GM13977 (cell line): Measurements from ENCODE around the gene MYBPC1.

ENCODE experiments used
- DNase-seq: peaks from one replicate; pipeline ENCODE4 v3.0.0; 2012; ENCODE audit warnings: low spot score
- in situ Hi-C: fragments of 300-500 bp; cut with MboI; formaldehyde crosslinking; loops from one replicate; pipeline ENCODE4 v1.12.0; 2022; ENCODE audit warnings: low sequenced_read_pairs, low pct_unique_long_range_greater_than_20kb, mixed read lengths, inconsistent platforms; ENCODE audit not compliant: unreplicated experiment
- TF ChIP-seq, protein P1 (sequence below): IDR thresholded peaks from 2 replicates; pipeline ENCODE4 v1.5.1; 2012; ENCODE audit warnings: mild to moderate bottlenecking, control low read depth; ENCODE audit not compliant: insufficient read depth; ENCODE audit errors: extremely low read depth, missing control alignments

The MYBPC1 gene

DNA sequence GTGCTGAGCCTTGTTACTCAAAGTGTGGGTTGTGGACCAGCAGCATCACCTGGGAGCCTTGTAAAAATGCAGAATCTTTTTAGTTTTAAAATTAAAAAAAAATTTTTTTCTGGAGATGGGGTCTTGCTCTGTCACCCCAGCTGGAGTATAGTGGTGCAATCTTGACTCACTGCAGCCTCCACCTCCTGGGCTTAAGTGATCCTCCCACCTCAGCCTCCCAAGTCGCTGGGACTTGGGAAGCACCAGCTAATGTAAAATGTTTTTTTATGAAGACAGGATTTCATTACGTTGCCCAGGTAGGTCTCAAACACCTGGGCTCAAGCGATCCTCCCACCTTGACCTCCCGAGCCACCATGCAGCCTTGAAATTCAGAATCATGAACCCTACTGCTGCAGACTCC is 14.4 kb downstream of the MYBPC1 start:
- in situ Hi-C loops = no loop called here
- DNase-seq = no peak
- TF ChIP-seq, protein P1, sequence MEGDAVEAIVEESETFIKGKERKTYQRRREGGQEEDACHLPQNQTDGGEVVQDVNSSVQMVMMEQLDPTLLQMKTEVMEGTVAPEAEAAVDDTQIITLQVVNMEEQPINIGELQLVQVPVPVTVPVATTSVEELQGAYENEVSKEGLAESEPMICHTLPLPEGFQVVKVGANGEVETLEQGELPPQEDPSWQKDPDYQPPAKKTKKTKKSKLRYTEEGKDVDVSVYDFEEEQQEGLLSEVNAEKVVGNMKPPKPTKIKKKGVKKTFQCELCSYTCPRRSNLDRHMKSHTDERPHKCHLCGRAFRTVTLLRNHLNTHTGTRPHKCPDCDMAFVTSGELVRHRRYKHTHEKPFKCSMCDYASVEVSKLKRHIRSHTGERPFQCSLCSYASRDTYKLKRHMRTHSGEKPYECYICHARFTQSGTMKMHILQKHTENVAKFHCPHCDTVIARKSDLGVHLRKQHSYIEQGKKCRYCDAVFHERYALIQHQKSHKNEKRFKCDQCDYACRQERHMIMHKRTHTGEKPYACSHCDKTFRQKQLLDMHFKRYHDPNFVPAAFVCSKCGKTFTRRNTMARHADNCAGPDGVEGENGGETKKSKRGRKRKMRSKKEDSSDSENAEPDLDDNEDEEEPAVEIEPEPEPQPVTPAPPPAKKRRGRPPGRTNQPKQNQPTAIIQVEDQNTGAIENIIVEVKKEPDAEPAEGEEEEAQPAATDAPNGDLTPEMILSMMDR = no peak

DNA sequence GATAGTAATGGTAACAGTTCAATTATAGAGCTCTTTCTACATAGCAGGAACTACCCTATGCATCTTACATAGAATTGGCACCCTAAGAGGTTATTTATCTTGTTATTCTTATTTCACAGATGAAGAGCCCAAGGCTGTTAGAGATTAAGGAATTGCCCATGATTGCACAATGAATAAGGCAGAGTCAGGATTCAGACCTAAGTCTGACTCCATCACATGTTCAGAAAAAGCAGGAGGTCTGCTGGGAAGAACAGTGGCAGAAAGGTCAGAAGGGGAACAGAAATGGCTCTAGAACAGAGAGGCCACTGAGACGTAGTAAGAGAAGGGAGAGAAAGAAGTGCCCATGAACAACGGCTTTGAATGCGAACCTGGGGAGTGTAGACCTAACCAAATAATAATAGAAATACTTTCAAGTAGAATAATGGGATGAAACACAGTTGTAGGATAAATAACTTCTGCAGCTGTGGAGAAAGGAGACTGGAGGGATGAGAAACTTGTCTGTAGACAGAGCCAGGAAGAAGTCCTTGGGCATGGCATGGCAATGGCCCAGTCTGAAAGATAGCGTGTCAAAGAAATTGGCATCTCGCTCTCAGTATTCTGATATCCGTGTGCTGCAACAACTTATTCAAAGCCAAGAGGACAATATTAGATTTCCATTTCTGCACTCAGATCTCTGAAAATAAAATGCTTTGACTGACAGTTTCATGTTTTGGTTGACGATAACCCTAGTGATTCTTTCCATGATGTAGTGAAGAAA is 17.6 kb downstream of the MYBPC1 start:
- in situ Hi-C loops = no loop called here
- DNase-seq = no peak
- TF ChIP-seq, protein P1 = no peak

DNA sequence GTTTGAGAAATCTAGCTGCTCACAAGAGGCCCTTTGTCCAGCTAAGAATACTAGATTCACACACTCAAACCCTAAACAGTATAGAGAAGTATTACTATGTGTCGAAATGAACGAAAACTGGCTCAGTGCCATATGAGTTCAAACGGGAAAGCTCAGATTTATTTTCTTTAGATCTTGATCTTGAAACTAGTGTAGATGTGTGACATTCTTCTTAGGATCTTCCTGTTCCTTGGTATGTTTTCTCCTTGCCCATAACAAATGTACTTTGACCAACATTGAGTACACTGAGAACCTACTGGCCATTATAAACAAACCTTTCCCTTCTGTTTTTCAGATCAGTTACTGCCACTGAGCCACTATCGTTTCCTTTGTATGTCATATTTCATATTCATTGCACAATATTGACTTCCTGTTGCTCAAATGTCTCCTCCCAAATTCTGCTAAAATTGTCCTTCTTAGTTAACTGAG is 21.3 kb downstream of the MYBPC1 start:
- DNase-seq = no peak
- TF ChIP-seq, protein P1 = no peak
- in situ Hi-C loops = no loop called here

DNA sequence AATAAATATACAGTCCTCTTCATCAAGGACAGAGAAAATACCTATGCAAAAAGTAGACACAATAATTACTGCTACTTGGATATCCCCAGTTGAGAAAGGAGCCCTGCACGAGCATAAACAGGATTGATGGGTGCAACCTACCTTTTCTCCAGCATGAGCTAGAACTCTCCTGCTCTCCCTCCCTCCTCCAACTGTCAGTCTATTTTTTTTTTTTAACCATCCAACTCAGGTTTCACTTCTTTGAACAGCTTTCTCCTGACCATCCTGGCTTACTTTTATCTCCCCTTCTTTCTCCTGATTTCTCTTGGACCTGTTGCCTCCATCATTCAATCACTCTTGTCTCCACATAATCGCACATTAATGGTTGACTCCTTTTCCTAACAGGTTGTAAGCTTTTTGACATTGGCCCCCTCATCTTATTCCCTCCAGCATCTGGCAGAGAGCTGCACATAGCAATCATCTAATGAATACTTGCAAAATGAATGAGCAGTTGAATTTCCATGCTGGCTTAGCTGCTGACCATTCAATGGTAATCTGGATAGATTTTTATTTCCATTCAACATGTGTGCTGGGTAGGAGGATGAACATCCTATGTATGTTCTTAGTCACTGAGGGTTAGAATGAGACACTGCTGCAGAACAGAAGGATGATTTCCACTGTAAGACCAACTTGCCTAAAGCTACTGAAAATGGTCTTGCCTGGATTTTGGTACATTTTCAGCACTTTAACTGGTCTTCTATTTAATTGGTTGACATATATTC is 24.4 kb downstream of the MYBPC1 start:
- in situ Hi-C loops = no loop called here
- no peak for DNase-seq
- TF ChIP-seq, protein P1 = no peak

DNA sequence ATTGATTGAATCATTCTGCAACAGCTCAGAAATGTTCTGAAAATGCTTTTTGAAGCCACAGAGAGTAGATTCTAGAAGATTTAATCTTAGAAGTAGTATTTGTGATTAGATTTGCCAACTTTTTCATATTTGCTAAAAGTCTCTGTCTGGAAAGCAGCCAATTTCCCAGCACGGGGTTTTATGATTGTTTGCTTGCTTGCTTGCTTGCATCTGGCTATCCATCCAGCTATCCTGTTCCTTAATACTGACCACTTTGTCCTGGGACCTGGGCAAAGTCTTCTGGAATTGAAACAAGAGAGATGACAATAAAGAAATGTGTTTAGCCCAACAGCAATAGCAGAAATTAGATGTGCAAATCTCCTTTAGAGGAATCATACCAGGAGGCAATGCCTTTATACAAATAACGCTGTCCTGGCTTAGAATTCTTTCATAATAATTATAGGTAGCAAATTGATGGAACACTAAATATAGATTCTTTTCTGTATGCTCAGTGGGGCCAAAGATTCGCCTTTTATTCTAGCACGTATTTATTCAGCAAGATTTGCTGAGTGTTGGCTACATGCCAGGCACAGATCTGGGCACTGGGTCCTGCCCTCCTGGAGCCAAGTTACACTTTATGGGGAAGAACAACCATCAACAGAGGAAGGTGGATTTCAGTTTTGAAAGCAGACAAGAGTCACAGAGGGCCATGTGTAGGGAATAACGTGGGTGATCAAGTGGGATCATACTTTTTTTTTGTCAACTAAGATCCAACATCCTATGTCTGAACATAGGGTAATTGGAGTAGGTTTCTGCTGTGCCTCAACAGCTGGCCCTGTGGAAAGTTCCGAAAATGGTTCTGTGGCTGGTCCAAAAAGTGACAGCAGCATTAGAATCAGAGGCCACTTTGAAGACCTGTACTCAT is 25.3 kb downstream of the MYBPC1 start:
- no peak for DNase-seq
- in situ Hi-C loops = no loop called here
- TF ChIP-seq, protein P1 = no peak

DNA sequence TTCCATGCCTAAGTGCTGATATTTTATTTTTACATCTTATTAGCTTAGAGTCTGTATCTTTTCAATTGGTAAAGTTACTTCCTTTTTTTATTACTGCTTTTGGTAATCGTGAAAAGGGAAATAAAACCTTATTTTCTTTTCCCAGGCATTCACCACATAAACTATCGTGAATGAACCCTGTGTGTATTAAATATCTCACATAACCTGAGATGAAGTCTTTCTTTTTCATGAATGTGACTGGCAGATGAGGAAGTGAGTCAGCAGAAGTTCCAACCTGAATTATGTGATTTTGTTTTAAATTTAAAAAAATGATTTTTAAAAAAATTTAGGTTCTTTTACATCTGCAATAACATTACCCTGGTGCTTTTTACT is 26.0 kb downstream of the MYBPC1 start:
- in situ Hi-C loops = no loop called here
- TF ChIP-seq, protein P1 = no peak
- no peak for DNase-seq
